ENCODE results near the gene ZWILCH.
"Not testable (repeated sequence)": the region's sequence is repeated elsewhere in the genome, so short reads cannot be mapped to it uniquely, and the experiment has no call there.

Gene ZWILCH

GRCh38 chr15:66488525-66488924 is 16.6 kb upstream of the ZWILCH start:
- no peak for DNase-seq (ENCODE audit: low read depth)

GRCh38 chr15:66489179-66489791 is 15.8 kb upstream of the ZWILCH start:
- no peak for DNase-seq (ENCODE audit: low read depth)

- DNase-seq (ENCODE audit: low read depth), result no peak
Observed at GRCh38 chr15:66491846-66492245, 13.3 kb upstream of the ZWILCH start.

GRCh38 chr15:66494262-66494661 is 10.9 kb upstream of the ZWILCH start:
- no peak for DNase-seq (ENCODE audit: low read depth)

- DNase-seq (ENCODE audit: low read depth), result no peak
Observed at GRCh38 chr15:66496951-66497501, 8.1 kb upstream of the ZWILCH start.

- peak; percentile 98 for DNase-seq (ENCODE audit: low read depth)
Observed at GRCh38 chr15:66497502-66498455, 7.3 kb upstream of the ZWILCH start, which contains the start of gene SNAPC5. SNAPC5 (minus strand) TSS chr15:66497762; CDS start chr15:66497731, 31 bp downstream.

GRCh38 chr15:66498501-66499386 is 6.4 kb upstream of the ZWILCH start:
- no peak for DNase-seq (ENCODE audit: low read depth)

GRCh38 chr15:66500346-66500745 is 4.8 kb upstream of the ZWILCH start:
- DNase-seq (ENCODE audit: low read depth), result not testable (repeated sequence)

- DNase-seq (ENCODE audit: low read depth), result no peak
Observed at GRCh38 chr15:66502491-66502890, 2.6 kb upstream of the ZWILCH start.

GRCh38 chr15:66503041-66503648 is 2.0 kb upstream of the ZWILCH start:
- not testable (repeated sequence) for DNase-seq (ENCODE audit: low read depth)

GRCh38 chr15:66503780-66504562 is 1.2 kb upstream of the ZWILCH start:
- DNase-seq (ENCODE audit: low read depth), result no peak

- DNase-seq (ENCODE audit: low read depth), result no peak
Observed at GRCh38 chr15:66505430-66505811, 295 bp downstream of the ZWILCH start.

GRCh38 chr15:66505818-66506217 is 692 bp downstream of the ZWILCH start:
- no peak for DNase-seq (ENCODE audit: low read depth)

- DNase-seq (ENCODE audit: low read depth), result no peak
Observed at GRCh38 chr15:66508293-66508883, 3.3 kb downstream of the ZWILCH start.

GRCh38 chr15:66514586-66514985 is 9.5 kb downstream of the ZWILCH start:
- DNase-seq (ENCODE audit: low read depth), result no peak

GRCh38 chr15:66515901-66516322 is 10.8 kb downstream of the ZWILCH start:
- no peak for DNase-seq (ENCODE audit: low read depth)

- DNase-seq (ENCODE audit: low read depth), result no peak
Observed at GRCh38 chr15:66523926-66524325, 18.8 kb downstream of the ZWILCH start.

GRCh38 chr15:66524838-66525237 is 19.7 kb downstream of the ZWILCH start:
- no peak for DNase-seq (ENCODE audit: low read depth)

- DNase-seq (ENCODE audit: low read depth), result no peak
Observed at GRCh38 chr15:66535056-66535455, 29.9 kb downstream of the ZWILCH start.

GRCh38 chr15:66542896-66543295 is 37.8 kb downstream of the ZWILCH start:
- no peak for DNase-seq (ENCODE audit: low read depth)
